Measurements from ENCODE around the gene PHC2.

Gene PHC2

GRCh38 chr1:33338048-33338439 is 92.9 kb downstream of the PHC2 start:
- DNase-seq = no peak
- Histone ChIP-seq H3K18ac (ENCODE audit: low read length) (no peak overlapping the region), H3K4me2 (ENCODE audit: low read length) (no peak overlapping the region), H3K27ac (ENCODE audit: low read depth, low read length) (no peak overlapping the region), H3K9ac (ENCODE audit: low read length) (peak overlapping the region; percentile 7), H3K4ac (ENCODE audit: low read depth, low read length) (no peak overlapping the region), H4K5ac (ENCODE audit: low read length) (no peak overlapping the region), H3K36me3 (ENCODE audit: control insufficient read depth, insufficient read depth, low read length) (no peaks in the 10 kb centered on the region), H3K79me1 (ENCODE audit: low read length) (peaks cover 6% of the 10 kb centered on the region), H2AK5ac (ENCODE audit: low read length) (no peak overlapping the region), H2BK120ac (ENCODE audit: low read depth, low read length) (no peak overlapping the region), H3K56ac (ENCODE audit: low read length) (peak overlapping the region; percentile 6), H3K4me1 (ENCODE audit: control insufficient read depth, low read depth, low read length) (peaks cover 36% of the 10 kb centered on the region), H2BK15ac (replicated peaks; ENCODE audit: low read depth) (no peak overlapping the region), H3K4me3 (ENCODE audit: low read length) (no peak overlapping the region), H2BK5ac (ENCODE audit: low read length) (no peak overlapping the region), H4K8ac (ENCODE audit: low read depth, low read length) (no peak overlapping the region), H3K27me3 (ENCODE audit: insufficient read depth, low read length, poor library complexity) (no peaks in the 10 kb centered on the region), H3K79me2 (ENCODE audit: control insufficient read depth, insufficient read depth, low read length) (no peaks in the 10 kb centered on the region), H3K23ac (ENCODE audit: low read length) (no peak overlapping the region)
- WGBS (ENCODE audit: extremely low coverage, insufficient coverage, low lambda C conversion rate) = no CpG with 5 or more reads among the region's 1 CpG

DNA sequence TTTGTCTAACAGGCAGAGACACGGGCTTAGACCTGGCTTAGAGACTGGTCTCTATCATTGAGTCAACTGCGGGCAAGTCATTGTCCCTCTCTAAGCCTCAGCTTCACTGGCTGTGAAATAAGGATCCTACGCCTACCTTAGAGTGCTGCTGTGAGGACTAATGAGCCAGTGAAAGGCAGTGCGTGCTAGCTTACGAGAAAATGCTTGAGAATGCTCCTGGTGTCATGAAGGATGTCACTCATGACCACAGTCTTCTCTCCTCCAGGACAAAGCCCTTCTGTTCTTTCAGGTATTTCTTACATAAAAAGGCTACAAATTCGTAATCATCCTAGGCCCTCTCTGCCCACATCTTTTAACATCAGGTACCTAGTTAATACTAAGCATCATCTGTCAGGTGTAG is 93.5 kb downstream of the PHC2 start:
- Histone ChIP-seq H2AK5ac (ENCODE audit: low read length) (no peak overlapping the region), H2BK15ac (replicated peaks; ENCODE audit: low read depth) (no peak overlapping the region), H3K4ac (ENCODE audit: low read depth, low read length) (no peak overlapping the region), H3K4me2 (ENCODE audit: low read length) (no peak overlapping the region), H3K79me1 (ENCODE audit: low read length) (peaks cover 6% of the 10 kb centered on the region), H3K27ac (ENCODE audit: low read depth, low read length) (no peak overlapping the region), H3K9ac (ENCODE audit: low read length) (no peak overlapping the region), H3K27me3 (ENCODE audit: insufficient read depth, low read length, poor library complexity) (no peaks in the 10 kb centered on the region), H2BK5ac (ENCODE audit: low read length) (no peak overlapping the region), H3K18ac (ENCODE audit: low read length) (no peak overlapping the region), H3K56ac (ENCODE audit: low read length) (no peak overlapping the region), H4K5ac (ENCODE audit: low read length) (no peak overlapping the region), H3K79me2 (ENCODE audit: control insufficient read depth, insufficient read depth, low read length) (no peaks in the 10 kb centered on the region), H2BK120ac (ENCODE audit: low read depth, low read length) (no peak overlapping the region), H3K36me3 (ENCODE audit: control insufficient read depth, insufficient read depth, low read length) (no peaks in the 10 kb centered on the region), H3K4me3 (ENCODE audit: low read length) (no peak overlapping the region), H3K23ac (ENCODE audit: low read length) (no peak overlapping the region), H4K8ac (ENCODE audit: low read depth, low read length) (no peak overlapping the region), H3K4me1 (ENCODE audit: control insufficient read depth, low read depth, low read length) (peaks cover 33% of the 10 kb centered on the region)
- WGBS (ENCODE audit: extremely low coverage, insufficient coverage, low lambda C conversion rate) = no CpG with 5 or more reads among the region's 6 CpGs
- no peak for DNase-seq

DNA sequence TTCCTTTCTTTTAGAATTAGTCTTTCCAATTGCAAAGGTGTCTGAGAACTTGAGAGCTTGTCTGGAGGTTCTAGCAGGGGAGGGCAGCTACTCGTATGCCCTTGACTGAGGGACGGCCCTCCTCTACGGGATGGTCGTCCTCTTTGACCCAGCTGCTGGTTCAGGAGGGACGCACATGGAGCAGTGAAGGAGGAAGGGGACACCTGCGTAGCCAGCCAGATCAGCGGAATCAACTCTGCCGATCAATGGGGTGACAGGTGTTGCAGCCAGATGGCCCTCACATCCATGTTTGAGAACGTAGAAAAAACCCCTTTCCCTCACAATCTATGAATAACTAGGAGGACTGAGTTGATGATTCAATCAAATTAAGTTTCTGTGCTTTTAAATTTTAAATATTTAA is 94.3 kb downstream of the PHC2 start:
- no peak overlapping the region for H3K23ac ChIP-seq (ENCODE audit: low read length)
- peaks cover 6% of the 10 kb centered on the region for H3K79me1 ChIP-seq (ENCODE audit: low read length)
- peaks cover 27% of the 10 kb centered on the region for H3K4me1 ChIP-seq (ENCODE audit: control insufficient read depth, low read depth, low read length)
- H3K4me2 ChIP-seq (ENCODE audit: low read length) = no peak overlapping the region
- DNase-seq = no peak
- no peaks in the 10 kb centered on the region for H3K27me3 ChIP-seq (ENCODE audit: insufficient read depth, low read length, poor library complexity)
- H2BK5ac ChIP-seq (ENCODE audit: low read length) = no peak overlapping the region
- no peak overlapping the region for H3K9ac ChIP-seq (ENCODE audit: low read length)
- no peak overlapping the region for H3K4ac ChIP-seq (ENCODE audit: low read depth, low read length)
- H3K27ac ChIP-seq (ENCODE audit: low read depth, low read length) = no peak overlapping the region
- no peak overlapping the region for H4K5ac ChIP-seq (ENCODE audit: low read length)
- H4K8ac ChIP-seq (ENCODE audit: low read depth, low read length) = no peak overlapping the region
- H3K4me3 ChIP-seq (ENCODE audit: low read length) = no peak overlapping the region
- H3K56ac ChIP-seq (ENCODE audit: low read length) = no peak overlapping the region
- H3K18ac ChIP-seq (ENCODE audit: low read length) = no peak overlapping the region
- no peak overlapping the region for H2AK5ac ChIP-seq (ENCODE audit: low read length)
- H3K36me3 ChIP-seq (ENCODE audit: control insufficient read depth, insufficient read depth, low read length) = no peaks in the 10 kb centered on the region
- no peaks in the 10 kb centered on the region for H3K79me2 ChIP-seq (ENCODE audit: control insufficient read depth, insufficient read depth, low read length)
- H2BK120ac ChIP-seq (ENCODE audit: low read depth, low read length) = no peak overlapping the region
- no peak overlapping the region for H2BK15ac ChIP-seq (replicated peaks; ENCODE audit: low read depth)
- no CpG with 5 or more reads among the region's 9 CpGs for WGBS (ENCODE audit: extremely low coverage, insufficient coverage, low lambda C conversion rate)

DNA sequence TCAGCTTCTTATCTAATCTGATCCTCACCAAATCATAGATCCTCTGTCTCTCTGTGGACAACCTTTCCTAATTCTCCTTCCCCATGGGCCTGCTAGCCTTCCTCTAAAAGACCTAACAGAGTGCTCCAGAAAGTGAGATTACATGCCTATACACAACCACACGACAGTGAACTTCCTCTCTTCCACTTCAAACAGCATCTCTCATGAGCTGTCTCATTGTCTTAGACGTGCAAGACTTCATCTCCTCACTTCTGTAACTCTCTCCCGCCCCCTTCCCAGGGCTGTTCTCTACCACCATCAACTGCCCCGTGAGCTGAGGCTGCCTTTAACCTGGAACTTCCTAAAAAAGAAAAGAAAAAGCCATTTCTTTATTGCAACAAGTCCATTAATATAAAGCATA is 95.9 kb downstream of the PHC2 start:
- Histone ChIP-seq H3K56ac (ENCODE audit: low read length) (no peak overlapping the region), H2BK5ac (ENCODE audit: low read length) (no peak overlapping the region), H4K8ac (ENCODE audit: low read depth, low read length) (no peak overlapping the region), H3K36me3 (ENCODE audit: control insufficient read depth, insufficient read depth, low read length) (no peaks in the 10 kb centered on the region), H3K4me3 (ENCODE audit: low read length) (no peak overlapping the region), H3K18ac (ENCODE audit: low read length) (no peak overlapping the region), H3K9ac (ENCODE audit: low read length) (no peak overlapping the region), H3K23ac (ENCODE audit: low read length) (no peak overlapping the region), H3K79me1 (ENCODE audit: low read length) (peaks cover 2% of the 10 kb centered on the region), H3K4ac (ENCODE audit: low read depth, low read length) (no peak overlapping the region), H4K5ac (ENCODE audit: low read length) (no peak overlapping the region), H2BK15ac (replicated peaks; ENCODE audit: low read depth) (no peak overlapping the region), H2AK5ac (ENCODE audit: low read length) (no peak overlapping the region), H3K4me2 (ENCODE audit: low read length) (no peak overlapping the region), H3K27me3 (ENCODE audit: insufficient read depth, low read length, poor library complexity) (no peaks in the 10 kb centered on the region), H3K4me1 (ENCODE audit: control insufficient read depth, low read depth, low read length) (peaks cover 17% of the 10 kb centered on the region), H2BK120ac (ENCODE audit: low read depth, low read length) (no peak overlapping the region), H3K27ac (ENCODE audit: low read depth, low read length) (no peak overlapping the region), H3K79me2 (ENCODE audit: control insufficient read depth, insufficient read depth, low read length) (no peaks in the 10 kb centered on the region)
- peak; percentile 34 for DNase-seq
- no CpG with 5 or more reads among the region's 4 CpGs for WGBS (ENCODE audit: extremely low coverage, insufficient coverage, low lambda C conversion rate)

GRCh38 chr1:33334081-33334552 is 96.8 kb downstream of the PHC2 start:
- no CpG with 5 or more reads among the region's 17 CpGs for WGBS (ENCODE audit: extremely low coverage, insufficient coverage, low lambda C conversion rate)
- H3K36me3 ChIP-seq (ENCODE audit: control insufficient read depth, insufficient read depth, low read length) = no peaks in the 10 kb centered on the region

GRCh38 chr1:33332881-33333280 is 98.0 kb downstream of the PHC2 start:
- Histone ChIP-seq H2BK15ac (replicated peaks; ENCODE audit: low read depth) (no peak overlapping the region), H3K27ac (ENCODE audit: low read depth, low read length) (no peak overlapping the region), H3K18ac (ENCODE audit: low read length) (no peak overlapping the region), H3K9ac (ENCODE audit: low read length) (no peak overlapping the region), H4K5ac (ENCODE audit: low read length) (no peak overlapping the region), H3K79me2 (ENCODE audit: control insufficient read depth, insufficient read depth, low read length) (no peaks in the 10 kb centered on the region), H2BK5ac (ENCODE audit: low read length) (no peak overlapping the region), H3K36me3 (ENCODE audit: control insufficient read depth, insufficient read depth, low read length) (peaks cover 3% of the 10 kb centered on the region), H3K4me3 (ENCODE audit: low read length) (no peak overlapping the region), H3K4me1 (ENCODE audit: control insufficient read depth, low read depth, low read length) (peaks cover 3% of the 10 kb centered on the region), H3K4ac (ENCODE audit: low read depth, low read length) (no peak overlapping the region), H3K79me1 (ENCODE audit: low read length) (peaks cover 2% of the 10 kb centered on the region), H3K27me3 (ENCODE audit: insufficient read depth, low read length, poor library complexity) (no peaks in the 10 kb centered on the region), H3K56ac (ENCODE audit: low read length) (no peak overlapping the region), H3K23ac (ENCODE audit: low read length) (peak overlapping the region; percentile 11), H4K8ac (ENCODE audit: low read depth, low read length) (no peak overlapping the region), H2AK5ac (ENCODE audit: low read length) (no peak overlapping the region), H2BK120ac (ENCODE audit: low read depth, low read length) (no peak overlapping the region), H3K4me2 (ENCODE audit: low read length) (no peak overlapping the region)
- no peak for DNase-seq
- WGBS (ENCODE audit: extremely low coverage, insufficient coverage, low lambda C conversion rate) = no CpG with 5 or more reads among the region's 5 CpGs

More at GRCh38 chr1:33334081-33334552, 96.8 kb downstream of the PHC2 start:
- Histone ChIP-seq H2BK15ac (replicated peaks; ENCODE audit: low read depth) (no peak overlapping the region), H3K23ac (ENCODE audit: low read length) (no peak overlapping the region), H3K4me3 (ENCODE audit: low read length) (no peak overlapping the region), H3K4me2 (ENCODE audit: low read length) (no peak overlapping the region), H3K79me1 (ENCODE audit: low read length) (peaks cover 2% of the 10 kb centered on the region), H4K8ac (ENCODE audit: low read depth, low read length) (no peak overlapping the region), H3K79me2 (ENCODE audit: control insufficient read depth, insufficient read depth, low read length) (no peaks in the 10 kb centered on the region), H3K9ac (ENCODE audit: low read length) (no peak overlapping the region), H3K4ac (ENCODE audit: low read depth, low read length) (no peak overlapping the region), H2BK120ac (ENCODE audit: low read depth, low read length) (no peak overlapping the region), H3K56ac (ENCODE audit: low read length) (no peak overlapping the region), H3K18ac (ENCODE audit: low read length) (no peak overlapping the region), H3K27me3 (ENCODE audit: insufficient read depth, low read length, poor library complexity) (no peaks in the 10 kb centered on the region), H2BK5ac (ENCODE audit: low read length) (no peak overlapping the region), H4K5ac (ENCODE audit: low read length) (no peak overlapping the region), H3K27ac (ENCODE audit: low read depth, low read length) (no peak overlapping the region), H3K4me1 (ENCODE audit: control insufficient read depth, low read depth, low read length) (peaks cover 14% of the 10 kb centered on the region), H2AK5ac (ENCODE audit: low read length) (no peak overlapping the region)
- no peak for DNase-seq
